Limb (tissue), 2 donors: ENCODE results near the gene FGF6.
A peak's percentile ranks its signal among the peaks of the same experiment; 100 is the strongest.

Source experiments
- DNase-seq, 2 donors: peaks; one replicate each; pipeline ENCODE4 v3.0.0-alpha.2; 2016; ENCODE audit errors: extremely low spot score in 2 of 2

The FGF6 gene

DNA sequence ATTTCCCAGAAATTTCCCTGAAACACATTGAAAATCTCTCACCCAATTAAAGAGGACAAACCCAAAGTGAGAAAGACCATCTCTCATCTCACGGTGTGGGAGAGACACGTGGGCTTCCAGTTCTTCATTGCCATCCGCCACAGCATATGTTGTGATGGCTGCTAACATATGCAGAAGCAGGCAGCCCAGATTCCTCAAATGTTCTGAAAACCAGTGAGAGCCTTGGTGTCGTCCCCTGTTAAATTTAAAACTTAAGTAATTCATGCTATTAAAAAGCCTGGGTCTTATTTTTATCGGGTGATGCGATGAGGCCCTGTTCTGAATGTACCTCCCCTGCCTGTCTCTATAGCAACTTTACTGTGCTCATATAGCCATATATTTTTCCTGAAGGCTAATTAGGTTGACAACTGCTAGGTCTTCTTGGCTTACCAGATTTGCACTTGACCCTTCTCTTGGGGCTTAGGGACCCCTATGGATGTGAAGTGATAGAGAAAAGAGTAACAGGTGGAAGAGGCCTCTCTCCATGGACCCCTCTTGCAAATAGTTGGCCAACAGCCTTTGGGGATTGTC, 2.8 kb upstream of the FGF6 start:
- no peak for DNase-seq

DNA sequence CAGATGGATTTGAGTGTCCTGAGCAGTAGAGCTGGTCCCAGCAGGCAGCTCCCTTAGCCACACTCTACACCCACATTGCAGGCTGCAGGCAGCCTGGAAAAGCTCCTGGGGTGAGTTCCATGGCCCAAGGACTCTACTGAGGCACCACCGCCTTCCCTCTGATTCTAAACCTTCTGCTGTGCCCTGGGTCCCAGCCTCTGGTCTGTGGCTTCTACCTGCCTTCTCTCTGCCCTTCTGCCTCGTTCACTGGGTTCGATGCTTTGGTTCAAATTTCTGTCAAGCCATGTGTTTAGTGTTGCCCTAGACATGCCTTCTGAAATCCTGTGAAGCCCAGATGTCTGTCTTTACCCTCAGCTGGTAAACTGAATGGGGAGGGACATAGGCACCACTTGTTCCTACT, 1.5 kb upstream of the FGF6 start:
- DNase-seq = no peak

DNA sequence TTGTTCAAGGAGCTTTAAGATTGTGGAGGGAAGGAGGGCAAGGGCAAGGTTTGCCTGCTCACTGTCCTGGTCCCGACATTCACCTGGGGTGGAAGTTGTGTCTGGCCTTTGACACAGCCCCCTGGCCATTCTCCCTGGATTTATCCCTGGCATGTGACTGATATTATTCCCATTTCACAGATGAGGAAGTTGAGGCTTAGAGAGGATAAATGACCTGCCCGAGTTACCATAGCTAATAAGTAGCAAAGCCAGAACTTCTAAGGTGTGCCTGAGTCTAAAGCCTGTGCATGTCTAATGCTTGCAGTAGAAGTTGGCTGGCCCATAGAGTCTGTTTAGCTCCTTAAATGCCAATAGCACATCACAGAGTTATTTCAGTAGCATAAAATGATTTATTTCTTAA, 720 bp upstream of the FGF6 start:
- no peak for DNase-seq

DNA sequence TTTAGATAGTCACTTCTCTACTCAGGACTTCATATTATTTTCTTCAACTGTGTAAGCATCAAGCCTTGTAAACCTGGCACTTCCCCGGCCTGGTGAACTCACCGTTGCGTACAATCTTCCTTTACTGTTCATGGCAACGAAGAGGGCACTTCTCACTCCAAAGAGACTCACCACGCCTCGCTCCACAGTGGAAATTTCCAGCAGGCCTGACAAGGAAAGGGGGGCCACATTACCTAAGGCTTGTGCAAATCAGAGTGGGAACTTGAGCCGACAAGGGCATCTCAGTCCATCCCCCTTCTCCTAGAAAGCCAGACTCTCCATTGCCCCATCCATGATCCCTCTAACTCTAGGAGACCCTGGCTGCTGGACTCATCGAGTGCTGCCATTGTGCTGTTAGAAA, 1.6 kb downstream of the FGF6 start:
- DNase-seq = no peak

- DNase-seq = no peak
These were observed 2.0 kb downstream of the FGF6 start for GRCh38 chr12:4443616-4444015.

DNA sequence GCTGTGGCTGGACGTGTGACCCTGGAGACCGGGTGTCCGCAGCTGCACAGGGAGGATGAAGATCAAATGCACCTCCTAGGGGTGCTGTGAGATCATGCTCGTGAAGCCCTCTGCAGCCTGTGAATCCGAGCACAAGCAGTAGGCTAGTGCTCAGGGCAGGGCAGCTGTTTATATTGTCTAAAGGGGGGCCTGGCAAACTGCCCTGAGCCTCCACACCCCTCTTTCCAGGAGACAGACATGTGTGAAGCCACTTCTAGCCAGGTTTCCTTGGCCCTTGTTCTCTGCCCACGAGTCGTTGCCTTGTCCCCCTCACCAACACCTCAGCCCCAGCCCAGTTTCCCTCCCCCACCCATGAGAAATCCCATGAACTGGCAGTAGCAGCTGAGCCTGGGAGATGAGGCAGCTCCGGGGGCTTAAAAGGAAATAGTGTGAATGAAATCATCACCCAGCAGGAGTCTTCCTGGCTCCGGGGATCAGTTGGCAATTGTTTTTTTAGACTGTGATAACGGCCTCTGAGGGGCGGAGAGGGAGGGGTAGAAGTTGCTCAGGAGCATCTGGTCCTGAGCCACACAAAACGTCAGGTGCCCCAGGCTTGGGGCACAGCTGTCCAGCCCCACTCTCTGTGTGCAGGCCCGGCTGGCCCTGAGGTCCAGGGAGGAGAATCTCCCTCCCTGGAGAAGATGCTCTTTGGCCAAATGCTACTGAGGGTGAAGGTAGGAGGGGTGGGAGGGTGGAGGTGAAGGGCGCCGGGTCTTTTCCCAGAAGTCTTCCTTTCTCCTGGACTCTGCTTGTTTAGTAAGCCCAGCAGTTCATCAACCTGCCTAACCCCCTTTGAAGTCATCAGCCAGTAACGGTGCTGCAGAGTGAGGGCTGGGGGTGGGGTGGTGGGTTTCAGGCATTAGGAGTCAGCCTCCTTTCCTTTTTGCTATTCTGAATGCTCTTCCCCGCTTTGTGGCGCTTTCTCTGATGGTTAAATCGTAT, 4.0 kb downstream of the FGF6 start:
- peak; percentile 43 to 62 for DNase-seq

GRCh38 chr12:4440187-4440941, 5.3 kb downstream of the FGF6 start:
- DNase-seq = no peak

- no peak for DNase-seq
These were observed 5.9 kb downstream of the FGF6 start for GRCh38 chr12:4439736-4440135.

GRCh38 chr12:4438834-4439596, 6.6 kb downstream of the FGF6 start:
- DNase-seq = no peak

DNA sequence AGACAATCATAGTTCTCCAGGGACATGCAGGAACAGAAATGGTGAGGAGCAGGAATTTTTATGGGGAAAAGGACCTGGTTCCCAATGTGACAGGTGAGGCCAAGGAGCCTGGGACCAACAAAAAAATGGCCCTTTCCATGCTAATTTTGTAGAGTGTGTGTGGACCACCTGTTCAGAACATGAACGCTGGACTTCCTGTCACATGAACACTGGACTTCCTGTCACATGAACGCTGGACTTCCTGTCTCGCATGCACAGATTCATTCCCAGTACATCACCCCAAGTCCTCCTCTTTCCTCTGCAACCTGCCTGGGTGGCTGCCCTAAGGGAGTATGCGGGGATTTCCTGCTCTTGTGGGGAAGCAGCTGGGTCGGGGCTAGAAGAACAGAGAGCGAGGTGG, 10.1 kb downstream of the FGF6 start:
- no peak for DNase-seq

DNA sequence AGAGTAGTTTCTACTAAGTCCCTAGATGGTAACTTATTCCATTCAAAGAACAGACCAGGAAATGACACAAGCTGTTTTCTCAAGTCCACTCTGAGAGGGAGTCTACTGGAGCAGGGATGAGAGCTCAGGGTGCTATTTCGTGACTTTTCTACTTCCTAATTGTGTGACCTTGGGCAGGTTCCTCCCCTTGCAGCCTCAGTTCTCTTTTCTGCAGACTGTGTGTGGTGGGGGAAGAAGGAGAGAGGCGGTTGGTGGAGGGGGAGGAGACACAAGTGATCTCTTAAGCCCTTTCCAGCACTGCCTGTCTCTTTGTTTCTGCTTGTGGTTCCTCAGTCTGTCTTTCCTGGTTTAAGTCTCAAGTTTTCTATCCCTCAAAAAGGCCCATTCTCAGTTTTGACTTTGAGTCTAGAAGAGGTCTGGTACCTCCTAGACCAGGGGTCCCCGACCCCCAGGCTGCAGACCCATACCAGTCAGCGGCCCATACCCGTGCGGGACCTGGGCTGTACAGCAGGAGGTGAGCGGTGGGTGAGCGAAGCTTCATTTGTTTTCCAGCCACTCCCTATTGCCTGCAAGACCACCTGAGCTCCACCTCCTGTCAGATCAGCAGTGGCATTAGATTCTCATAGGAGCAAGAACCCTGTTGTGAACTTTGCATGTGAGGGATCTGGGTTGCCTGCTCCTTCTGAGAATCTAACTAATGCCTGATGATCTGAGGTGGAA, 10.7 kb downstream of the FGF6 start:
- DNase-seq = no peak

- DNase-seq = no peak
These were observed 11.3 kb downstream of the FGF6 start for GRCh38 chr12:4434301-4434700.

GRCh38 chr12:4433745-4434058, 11.9 kb downstream of the FGF6 start:
- DNase-seq = no peak

DNA sequence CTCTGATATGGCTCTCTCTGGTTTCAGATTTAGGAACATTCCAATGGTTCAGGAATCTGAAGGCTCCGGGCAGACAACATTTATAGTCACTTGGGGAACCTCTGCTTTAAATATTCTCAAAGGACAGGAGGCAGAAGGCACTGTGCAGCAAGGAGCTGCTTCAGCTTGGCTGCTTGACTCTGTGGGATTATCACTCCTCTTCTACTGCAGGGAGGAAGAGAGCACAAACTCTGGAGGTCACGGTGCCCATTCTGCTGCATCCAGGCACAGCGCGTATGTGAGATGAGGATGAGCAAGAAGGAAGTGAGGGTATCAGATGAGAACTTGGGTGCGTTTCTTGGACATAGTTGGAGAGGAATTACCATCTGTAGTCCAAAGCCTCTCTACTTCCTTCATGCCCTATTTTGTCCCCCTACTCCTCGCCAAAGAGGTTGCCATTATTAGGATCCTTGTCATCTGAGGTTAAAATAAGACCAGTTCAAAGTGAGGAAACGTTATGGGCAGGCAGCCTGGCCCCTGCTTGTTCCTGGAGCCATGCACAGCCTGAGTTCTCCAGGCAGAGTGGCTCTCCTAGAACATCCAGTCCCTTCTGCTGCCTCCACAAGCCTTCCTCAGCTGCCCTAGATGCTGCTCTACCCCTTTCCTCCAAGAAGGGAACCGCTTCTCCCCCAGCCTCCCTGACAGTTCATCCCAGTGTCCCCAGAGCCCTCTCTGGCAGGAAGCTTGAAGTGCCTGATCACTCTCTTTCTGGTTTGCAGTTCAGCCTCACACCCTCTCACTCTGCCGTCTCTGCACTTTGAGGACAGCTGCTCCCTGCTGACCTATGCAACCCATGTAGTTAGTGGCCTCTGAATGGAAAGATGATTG, 12.5 kb downstream of the FGF6 start:
- no peak for DNase-seq

- DNase-seq = no peak
These were observed 13.7 kb downstream of the FGF6 start for GRCh38 chr12:4431866-4432265.

DNA sequence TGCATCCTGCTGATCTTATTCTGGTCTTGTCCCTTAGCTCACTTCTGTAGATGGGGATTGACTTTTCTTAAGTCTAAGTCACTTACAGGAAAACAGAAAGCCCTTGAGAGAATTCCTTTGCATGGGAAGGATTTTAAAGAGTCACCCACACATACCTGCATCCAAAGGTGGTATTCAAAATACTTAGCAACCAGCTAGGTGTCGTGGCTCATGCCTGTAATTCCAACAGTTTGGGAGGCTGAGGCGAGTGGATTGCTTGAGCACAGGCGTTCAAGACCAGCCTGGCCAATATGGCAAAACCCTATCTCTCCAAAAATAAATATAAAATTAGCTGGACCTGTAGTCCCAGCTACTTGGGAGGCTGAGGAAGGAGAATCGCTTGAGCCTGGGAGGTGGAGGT, 14.2 kb downstream of the FGF6 start:
- no peak for DNase-seq

GRCh38 chr12:4424422-4424821, 21.2 kb downstream of the FGF6 start:
- DNase-seq = no peak

GRCh38 chr12:4423528-4424195, 22.0 kb downstream of the FGF6 start:
- no peak for DNase-seq

- no peak for DNase-seq
These were observed 22.6 kb downstream of the FGF6 start for GRCh38 chr12:4422985-4423384.
